NCI-H2227 treated with DMSO at 0.1 percent for 48 hours (cell line): ENCODE data around the gene CACNA2D3.
A peak's percentile ranks its signal among the peaks of the same experiment; 100 is the strongest.

Experiments
- DNase-seq: peaks from one replicate; lab custom pipeline; 2025; lab: John Stamatoyannopoulos, UW

Gene CACNA2D3

DNA sequence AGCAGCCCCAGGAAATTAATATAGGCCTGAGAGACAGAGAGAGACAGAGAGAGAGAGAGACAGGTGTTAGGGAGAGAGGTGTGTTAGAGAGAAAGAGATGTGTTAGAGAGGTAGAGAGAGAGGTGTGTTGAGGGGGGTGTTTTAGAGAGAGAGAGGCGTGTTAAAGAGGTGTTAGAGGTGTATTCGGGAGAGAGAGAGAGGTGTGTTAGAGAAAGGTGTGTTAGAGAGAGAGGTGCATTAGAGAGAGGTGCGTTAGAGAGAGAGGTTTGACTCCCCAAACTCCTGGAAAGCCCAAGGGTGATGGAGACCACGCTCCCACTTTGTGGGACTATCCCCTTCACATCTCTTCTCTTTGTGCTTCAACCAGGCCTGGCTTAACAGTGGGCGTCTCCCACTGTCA, 95.5 kb downstream of the CACNA2D3 start:
- no peak for DNase-seq

DNA sequence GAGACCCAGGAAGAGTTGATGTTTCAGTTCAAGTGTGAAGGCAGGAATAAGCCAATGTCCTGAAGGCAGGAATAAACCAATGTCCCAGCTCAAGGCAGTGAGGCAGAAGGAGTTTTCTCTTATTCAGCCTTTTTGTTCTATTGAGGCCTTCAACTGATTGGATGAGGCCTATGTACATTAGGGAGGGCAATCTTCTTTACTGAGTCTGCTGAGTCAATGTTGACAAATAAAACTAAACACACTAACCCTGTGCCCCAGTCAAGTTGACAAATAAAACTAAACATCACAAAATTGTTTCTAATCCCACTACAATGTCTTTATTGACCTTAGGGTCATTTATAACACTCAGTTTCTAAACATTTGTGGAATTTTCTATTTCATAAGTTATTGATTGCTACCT, 100.0 kb downstream of the CACNA2D3 start:
- no peak for DNase-seq

DNA sequence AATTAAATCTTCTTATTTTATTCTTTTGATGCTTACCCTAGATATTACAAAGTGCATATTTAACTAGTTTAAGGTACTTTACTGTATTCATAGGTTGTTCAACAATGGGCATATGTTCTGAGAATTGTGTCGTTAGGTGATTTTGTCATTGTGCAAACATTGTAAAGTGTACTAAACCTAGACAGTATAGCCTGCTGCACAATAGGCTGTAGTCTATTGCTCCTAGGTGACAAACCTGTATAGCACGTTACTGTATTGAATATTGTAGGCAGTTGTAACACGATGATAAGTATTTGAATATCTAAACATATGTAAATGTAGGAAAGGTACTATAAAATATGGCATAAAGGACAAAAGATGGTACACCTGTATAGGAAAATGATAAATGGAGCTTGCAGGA, 100.7 kb downstream of the CACNA2D3 start:
- DNase-seq, result no peak

DNA sequence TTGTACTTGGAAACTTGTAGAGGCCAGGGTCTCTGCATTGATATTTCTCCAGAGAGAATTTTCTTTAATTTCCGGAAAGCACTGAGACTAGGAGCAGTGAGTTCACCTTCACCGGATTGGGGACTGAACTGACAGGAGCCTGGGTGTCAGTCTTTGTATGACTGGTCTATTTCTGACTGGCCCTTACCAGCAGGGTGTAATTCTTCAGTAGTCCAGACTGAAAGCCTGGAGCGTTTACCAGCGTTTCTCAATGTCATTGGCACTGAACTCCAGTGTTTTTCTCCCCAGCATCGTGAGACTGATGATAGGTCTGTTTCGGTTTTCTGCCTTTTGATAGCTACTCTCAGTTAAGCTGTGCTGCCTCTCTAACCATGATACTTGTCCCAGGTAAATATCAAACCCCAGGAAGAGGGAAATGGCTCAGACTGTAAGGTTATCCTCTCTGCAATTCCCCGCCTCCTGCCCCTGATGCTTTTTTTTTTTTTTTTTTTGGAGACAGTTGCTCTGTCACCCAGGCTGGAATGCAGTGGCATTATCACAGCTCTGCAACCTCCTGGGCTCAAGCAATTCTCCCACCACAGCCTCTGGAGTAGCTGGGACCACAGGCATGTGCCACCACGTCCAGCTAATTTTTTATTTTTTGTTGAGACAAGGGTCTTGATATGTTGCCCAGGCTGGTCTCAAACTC, 103.6 kb downstream of the CACNA2D3 start:
- peak; percentile 10 for DNase-seq

DNA sequence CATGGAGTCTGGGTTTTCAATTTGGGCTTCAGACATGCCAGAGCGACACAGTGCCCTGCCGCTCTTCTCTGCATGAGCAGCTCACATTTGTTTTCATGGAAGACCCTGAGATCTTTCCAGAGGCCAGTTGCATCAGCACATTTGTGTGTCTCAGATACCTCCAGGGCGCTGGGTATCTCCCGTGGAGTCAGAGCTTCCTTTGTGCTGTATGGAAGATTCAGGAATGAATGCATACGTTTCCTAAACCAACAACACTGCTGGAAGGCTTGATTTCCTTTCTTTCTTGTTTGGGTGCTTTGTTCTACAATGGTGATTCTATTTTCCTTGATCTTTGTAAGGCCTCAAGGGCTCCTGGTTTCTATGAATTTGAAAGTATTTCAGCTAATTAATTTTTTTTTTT, 106.5 kb downstream of the CACNA2D3 start:
- no peak for DNase-seq

DNA sequence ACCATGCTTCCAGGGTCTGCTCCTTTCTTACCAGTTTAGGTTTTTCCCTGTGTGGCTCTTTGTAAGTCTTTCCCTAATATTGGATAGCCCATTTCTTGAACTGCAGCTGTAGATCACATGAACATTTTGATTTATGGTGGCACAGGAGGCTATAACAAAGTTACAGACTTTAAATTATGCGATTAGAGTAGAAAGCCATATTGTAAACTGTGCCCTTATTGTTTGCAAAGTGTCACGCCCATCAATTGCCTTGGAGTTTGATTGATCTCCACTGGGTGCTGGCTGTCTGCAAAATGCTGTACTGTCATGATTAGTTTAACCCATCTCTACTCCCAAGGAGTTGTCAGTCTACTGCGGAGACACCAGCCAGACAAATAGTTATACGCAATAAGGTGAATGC, 110.3 kb downstream of the CACNA2D3 start:
- DNase-seq, result no peak

DNA sequence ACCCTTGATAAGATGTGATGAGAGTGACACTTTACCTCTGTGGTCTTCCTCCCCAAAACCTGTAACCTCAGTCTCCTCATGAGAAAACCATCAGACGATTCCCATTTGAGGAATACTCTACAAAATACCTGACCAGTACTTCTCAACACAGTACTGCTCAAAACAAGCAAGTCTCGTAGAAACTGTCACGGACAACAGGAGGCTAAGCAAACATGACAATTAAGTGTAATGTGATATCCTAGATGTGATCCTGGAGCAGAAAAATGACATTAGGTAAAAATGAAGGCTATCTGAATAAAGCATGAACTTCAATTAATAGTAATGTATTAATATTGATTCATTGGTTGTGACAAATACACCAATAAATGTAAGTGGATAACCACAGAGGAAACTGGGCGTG, 113.6 kb downstream of the CACNA2D3 start:
- no peak for DNase-seq

DNA sequence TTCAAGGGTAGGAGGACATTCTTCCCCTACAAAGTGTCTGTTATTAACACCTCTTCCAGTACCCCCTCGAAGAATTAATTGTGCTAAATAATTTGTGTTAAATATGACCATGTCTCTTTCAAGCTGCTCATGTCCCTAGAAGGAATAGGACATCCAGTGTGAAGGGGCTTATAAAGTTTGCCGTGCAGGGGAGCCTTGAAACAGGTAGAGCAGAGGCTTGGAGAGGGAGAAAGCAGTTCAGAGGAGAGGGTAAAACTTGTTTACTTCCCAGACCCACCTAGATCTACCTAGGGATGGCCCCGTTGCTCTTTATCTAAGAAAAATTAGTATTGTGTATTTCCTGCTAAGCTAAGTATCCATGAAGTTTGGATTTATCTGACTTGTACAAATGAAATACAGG, 114.8 kb downstream of the CACNA2D3 start:
- no peak for DNase-seq

DNA sequence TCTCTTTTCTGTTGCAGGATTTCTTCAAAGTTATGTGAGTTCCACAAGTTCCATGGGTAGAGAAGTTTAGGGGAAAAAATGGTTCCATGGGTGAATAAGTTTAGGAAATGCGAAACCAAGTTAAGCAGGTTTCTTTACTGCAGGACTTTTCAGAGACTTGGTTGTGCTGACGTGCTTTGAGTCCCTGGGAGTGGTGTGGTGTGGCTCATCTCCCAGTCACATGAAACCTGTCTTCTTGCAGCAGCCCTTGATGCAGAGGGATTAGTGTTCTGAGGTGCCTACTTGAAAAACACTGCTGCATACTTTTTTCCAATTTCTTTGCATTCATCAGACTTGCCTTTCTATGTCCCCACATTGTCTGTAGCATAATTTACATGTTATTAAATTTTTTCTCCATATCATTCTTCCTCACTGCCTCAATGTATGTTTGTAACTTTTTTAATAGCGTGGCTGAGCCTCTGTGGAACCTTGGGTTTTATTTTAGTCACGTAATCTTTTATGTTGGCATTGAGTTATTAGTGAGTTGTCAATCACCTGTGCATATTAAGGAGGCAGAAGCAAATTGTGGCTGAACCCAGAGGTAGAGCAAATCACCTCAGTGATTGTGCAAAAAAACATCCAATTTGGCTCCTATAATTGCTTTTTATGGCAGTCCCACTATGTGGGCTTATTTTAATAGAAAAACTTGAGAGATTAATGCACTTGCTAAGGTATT, 115.6 kb downstream of the CACNA2D3 start:
- DNase-seq, result no peak

DNA sequence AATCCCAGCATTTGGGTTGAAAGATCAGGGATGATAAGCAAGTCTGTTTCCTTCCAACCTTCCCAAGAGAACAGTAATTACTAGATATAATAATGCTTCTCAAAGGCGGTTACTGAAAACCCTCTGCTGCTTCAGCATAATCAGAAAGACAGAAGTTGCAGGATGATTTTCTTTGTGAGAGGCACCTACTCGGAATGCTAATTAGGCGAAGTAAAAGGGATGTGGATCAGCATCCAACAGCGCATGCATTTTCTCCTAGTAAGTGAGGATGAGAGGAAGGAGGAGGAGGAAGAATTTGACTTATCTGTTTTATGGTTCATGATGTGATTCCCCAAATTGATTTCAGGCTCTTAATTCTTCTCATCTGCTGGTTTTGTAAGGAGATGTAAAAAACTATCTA, 118.0 kb downstream of the CACNA2D3 start:
- peak; percentile 42 for DNase-seq

DNA sequence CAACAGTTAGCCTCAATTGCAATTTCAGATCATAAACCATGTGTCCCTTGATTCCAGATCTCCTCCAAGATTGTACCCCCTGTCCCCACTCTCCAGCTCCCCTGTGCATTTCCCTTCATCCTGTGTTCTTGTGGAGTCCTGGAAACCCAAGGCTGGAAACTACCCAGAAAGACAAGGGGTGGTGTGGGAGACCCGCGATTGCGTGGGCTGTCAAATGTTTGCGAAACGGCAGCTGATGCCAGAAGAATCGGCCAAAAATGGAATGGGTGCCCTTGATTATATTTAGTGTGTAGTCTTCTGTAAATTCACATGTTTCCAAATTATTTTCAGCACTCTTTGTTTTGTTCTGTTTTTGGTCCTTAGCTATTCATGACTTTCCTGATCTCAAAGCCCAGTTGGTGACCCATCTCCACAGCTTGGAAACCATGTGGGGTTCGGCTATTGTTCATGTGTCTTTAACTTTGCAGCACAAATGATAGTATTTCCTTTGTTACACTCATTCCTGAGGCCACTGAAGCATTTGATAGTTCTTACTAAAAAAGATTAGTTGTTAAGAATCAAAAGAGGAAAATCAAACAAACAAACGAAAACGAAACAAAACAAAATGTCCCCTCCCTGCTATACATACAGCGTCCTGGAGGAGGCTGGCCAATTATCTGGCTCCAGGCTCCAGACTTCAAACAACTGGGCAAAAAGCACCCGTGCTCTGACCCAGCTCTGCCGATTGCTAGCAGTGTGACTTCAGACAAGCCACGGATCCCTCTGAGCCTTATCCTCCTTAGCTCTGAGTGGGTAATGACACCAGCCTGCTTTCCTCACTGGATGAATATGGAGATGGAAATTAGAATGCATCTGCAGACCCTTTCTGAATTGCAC, 120.9 kb downstream of the CACNA2D3 start:
- peak; percentile 46 for DNase-seq

DNA sequence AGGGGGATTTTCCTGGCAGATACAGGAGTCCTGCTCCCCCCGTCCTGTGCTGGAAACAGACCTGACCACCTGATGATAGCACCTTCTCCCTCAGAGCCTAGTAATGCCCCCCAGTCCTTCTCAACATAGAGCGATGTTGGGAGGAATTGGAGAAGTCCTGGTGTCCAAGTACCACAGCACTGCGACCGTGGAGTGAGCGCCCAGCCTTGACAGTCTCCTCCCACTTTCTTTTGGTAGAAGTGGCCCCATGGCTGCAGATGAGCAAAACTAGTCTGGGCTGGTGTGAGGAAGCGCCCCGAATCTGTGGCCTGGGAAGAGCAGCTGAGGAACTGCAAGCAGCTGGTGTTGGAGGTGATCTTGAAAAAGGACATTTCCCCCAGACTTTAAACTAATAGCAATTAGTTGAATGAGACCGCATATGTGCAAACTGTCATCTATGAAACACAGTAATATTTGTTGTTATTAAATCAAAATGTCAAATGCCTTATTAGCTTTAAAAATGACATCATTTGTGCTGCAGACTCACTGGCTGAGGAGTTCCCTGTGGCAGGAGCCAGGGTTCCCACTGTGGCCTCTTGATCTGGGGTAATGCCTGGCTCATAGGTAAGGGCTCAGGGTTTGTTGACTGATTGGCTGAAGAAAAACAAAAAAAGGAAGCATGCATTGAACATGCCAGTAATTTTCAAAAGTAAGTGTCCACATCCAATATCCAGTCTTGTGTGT, 121.8 kb downstream of the CACNA2D3 start:
- no peak for DNase-seq

DNA sequence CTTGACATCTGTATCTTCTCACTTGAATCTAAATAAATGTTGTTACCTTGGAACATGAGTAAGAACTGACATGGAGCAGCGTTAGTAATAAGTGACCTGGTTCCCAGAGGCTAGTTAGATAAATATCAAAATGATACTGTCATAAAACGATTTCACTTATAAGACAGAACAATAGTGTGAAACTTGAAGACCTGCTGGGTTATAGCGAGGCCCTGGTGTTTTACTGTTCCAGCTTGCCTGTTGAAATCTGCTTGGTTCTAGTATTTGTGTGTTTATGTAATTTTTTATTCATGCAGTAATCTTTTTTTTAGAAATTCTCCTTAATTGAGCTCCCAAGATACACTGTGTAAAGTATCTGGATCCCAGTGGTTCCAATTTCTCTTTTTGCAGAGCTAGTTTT, 129.4 kb downstream of the CACNA2D3 start:
- no peak for DNase-seq

DNA sequence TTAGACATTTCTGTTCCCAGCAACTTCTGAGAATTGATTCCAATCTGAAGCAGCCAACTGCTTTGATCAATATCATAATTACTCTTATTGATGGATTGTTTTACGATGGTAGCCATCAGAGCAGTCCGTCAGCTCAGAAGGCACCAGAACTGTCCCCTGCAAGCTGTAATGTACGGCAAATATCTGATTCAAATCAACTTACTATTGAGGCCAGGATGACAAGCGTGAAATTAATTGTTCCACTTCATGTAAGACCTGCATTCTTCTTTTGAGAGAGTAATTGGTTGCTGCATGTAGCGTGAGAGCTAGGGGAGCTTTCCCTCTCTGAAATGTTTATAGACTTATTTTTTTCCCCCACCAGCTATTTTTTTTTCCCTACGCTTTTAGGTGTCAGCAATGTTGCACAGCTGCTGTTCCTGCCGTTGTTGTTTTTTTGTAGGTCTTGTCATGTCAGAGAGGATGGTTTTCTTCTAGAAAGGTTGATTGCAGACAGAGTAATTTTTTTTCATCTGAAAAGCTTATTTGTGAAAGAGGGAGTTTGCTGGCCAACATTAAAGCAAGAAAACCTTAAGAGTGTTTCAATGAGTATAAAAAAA, 134.9 kb downstream of the CACNA2D3 start:
- peak; percentile 17 for DNase-seq

DNA sequence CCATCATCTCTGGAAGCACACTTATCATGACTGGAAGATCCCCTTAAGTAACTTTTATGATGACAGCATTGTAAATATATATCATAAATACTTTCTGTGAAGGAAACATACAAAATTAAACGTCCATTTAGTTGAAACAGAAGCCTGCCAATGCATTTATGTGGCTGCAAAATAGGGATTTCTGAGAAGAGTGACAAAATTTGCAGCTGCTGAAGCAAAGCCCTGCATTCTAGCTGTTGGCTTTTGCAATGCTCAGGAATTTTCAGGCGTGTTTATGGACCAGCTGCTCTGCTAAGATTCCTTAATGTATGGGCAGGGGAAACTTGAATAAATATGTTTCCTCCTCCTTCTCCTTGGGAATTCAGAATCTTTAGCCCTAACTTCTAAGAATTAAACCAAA, 137.3 kb downstream of the CACNA2D3 start:
- DNase-seq, result no peak

DNA sequence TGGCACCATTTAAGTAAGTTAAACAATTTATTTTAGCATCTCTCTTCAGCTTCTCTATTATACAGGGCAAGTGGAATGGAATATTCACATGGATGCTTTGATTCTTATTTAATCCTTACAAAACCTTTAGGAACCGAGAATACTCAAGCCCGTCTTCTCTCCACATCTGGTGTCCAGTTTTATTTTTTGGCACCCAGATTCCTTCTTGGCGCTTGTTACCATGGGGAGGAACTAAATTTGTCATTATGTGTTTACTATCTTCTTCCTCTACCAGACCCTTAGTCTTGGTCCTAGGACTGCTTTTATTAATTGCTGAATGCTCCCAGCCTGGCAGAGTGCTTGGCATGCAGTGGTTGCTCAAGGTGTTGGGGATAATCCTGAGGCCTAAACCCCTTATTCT, 138.8 kb downstream of the CACNA2D3 start:
- no peak for DNase-seq

DNA sequence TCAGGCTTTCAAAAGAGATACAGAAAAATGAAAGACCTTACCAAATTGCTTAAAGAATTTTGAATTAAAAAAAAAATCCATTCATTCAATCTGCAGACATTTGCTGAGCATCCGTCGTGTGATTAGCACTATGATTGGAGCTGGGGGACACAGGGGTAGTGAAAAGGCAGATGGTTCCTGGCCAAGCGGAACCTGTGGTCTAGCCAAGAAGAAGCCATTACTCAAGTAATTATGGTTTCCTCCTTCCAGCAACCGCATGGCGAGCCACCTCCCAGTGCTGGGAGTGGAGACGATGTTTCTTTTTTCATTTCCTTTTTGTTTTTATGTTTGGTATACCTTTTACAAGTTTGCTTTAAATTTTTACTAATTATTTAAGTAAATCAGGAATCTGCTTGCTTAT, 140.2 kb downstream of the CACNA2D3 start:
- DNase-seq, result no peak

DNA sequence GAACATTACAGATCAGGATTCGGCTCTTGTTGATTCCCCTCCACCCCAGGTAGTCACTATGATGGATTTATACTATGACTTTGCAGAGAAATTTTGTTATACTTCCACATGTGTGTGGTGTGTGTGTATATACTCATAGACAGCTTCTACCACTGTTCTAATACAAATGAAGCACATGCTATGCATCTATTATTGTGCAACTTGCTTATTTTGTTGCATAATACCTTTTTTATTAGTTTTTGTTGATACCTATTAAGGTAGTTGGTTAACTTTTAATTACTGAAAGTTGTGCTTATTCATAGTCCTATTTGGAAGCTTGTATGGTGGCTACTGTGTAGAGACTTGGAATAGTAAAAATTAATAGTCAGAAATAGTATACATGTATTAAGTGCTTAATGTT, 140.6 kb downstream of the CACNA2D3 start:
- no peak for DNase-seq

DNA sequence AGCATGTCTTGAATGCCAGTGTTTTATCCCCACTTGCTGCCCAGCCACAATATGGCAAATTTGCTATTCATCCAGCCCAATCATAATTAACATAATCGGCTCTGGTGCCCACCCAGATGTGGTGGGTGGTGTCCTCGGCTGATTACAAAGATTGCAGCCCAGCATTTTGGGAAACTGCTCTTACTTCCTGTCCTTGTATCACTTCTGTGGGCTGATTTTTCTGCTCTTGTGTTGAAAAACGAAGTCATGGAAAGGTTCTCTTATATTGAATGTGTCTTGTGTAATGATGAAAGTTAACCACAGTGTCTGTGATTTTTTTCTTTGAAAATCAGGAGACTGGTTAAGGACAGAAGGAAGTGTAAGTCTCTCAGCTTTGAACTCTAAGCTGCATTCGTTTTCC, 141.7 kb downstream of the CACNA2D3 start:
- no peak for DNase-seq

DNA sequence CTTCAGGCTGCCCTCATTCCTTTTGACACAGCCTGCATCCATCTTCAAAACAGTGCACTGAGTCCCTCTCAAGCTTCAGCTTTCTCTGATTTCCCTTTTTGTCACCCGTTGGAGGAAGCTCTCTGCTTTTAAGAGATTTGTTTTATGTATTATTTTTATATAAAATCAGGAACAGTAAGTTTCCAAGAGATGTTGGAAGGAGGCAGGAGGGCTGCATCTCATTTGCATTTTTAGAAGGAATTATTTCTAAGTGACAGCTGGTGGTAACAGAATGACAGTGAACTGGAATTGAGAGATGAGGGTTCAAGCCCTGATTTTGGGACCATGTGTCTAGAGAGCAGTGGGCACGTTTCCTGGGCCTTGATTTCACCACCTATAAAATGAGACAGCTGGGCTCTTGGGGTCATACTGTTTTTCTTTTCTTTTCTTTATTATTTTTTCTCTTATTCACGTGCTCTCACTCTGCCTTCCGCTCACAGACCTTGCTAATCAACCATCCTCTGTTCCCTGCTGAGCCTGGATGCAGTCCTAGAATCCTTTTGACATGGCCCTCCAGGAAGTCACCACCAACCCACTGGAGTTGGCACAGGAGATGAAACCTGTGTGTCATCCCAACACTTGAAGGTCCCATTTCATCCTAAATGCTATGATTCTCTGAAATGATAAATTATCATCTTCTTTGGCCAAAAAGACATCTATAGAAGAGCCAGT, 148.6 kb downstream of the CACNA2D3 start:
- DNase-seq, result no peak

DNA sequence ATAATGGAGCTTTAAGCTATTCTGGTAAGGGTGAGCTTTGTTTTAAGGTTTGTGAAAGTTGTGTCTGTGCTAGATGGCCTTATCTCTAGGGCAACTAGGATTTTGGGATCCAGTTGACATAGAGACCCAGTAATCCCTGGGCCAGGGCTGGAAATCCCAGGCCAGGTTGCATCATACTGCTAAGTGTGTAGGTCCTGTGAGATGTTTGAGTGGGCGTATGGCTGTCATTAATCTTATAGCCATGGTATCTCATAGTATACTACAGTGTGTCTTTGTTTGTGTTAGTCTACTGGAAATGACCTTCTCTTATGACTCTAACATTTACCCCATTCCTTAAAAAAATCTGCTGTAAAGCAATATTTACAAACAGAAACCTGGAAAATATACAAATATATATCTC, 151.4 kb downstream of the CACNA2D3 start:
- DNase-seq, result no peak
